Activated CD4-positive, alpha-beta T cell treated with anti-CD3 and anti-CD28 coated beads, Interleukin-2, Interleukin-6, amounts not matched to agents 100 ng/mL and 50 ng/mL, durations not matched to agents 16 hours and 8 hours (primary cell): ENCODE results near the gene CGB1.

Experiments used
- DNase-seq: peaks from one replicate; pipeline ENCODE4 v3.0.0-alpha.2; 2020

Gene CGB1

GRCh38 chr19:49020931-49021895, 15.5 kb downstream of the CGB1 start:
- DNase-seq, result peak; percentile 44

GRCh38 chr19:49020342-49020741, 16.4 kb downstream of the CGB1 start:
- DNase-seq, result no peak

GRCh38 chr19:49019242-49019932, 17.3 kb downstream of the CGB1 start:
- peak; percentile 72 for DNase-seq

GRCh38 chr19:49018388-49019241, 18.1 kb downstream of the CGB1 start:
- peak; percentile 35 for DNase-seq

- DNase-seq, result peak; percentile 75
These were observed 18.9 kb downstream of the CGB1 start for GRCh38 chr19:49017666-49018351.

- DNase-seq, result no peak
These were observed 19.5 kb downstream of the CGB1 start, which contains the start of gene LHB for GRCh38 chr19:49017041-49017665. Gene LHB, minus strand, starts transcription at chr19:49017091. Its CDS starts 10 bp downstream, at chr19:49017081.

- no peak for DNase-seq
These were observed 20.4 kb downstream of the CGB1 start for GRCh38 chr19:49016067-49016839.

GRCh38 chr19:49014870-49015255, 21.8 kb downstream of the CGB1 start:
- no peak for DNase-seq

- DNase-seq, result no peak
These were observed 22.4 kb downstream of the CGB1 start for GRCh38 chr19:49014123-49014869.

GRCh38 chr19:49011194-49011593, 25.5 kb downstream of the CGB1 start:
- DNase-seq, result no peak

GRCh38 chr19:49010453-49010852, 26.2 kb downstream of the CGB1 start:
- DNase-seq, result no peak

- no peak for DNase-seq
These were observed 26.9 kb downstream of the CGB1 start for GRCh38 chr19:49009828-49010227.

GRCh38 chr19:49006905-49007304, 29.8 kb downstream of the CGB1 start:
- DNase-seq, result no peak

GRCh38 chr19:49004964-49005614, 31.6 kb downstream of the CGB1 start:
- DNase-seq, result no peak

GRCh38 chr19:49004133-49004532, 32.6 kb downstream of the CGB1 start:
- DNase-seq, result no peak

GRCh38 chr19:48999481-49000325, 37.0 kb downstream of the CGB1 start:
- DNase-seq, result peak; percentile 76

- DNase-seq, result peak; percentile 69
These were observed 38.7 kb downstream of the CGB1 start for GRCh38 chr19:48997972-48998371.

GRCh38 chr19:48994035-48994386, 42.7 kb downstream of the CGB1 start:
- DNase-seq, result peak; percentile 16
